Ishikawa (cell line): Measurements from ENCODE around the gene SIM2.

Source experiments
- CREB1 ChIP-seq: IDR thresholded peaks from 2 replicates; pipeline ENCODE4 v1.6.1; 2012; ENCODE audit warnings: low read depth
- TCF12 ChIP-seq: IDR thresholded peaks from 2 replicates; pipeline ENCODE4 v1.6.1; 2012; ENCODE audit warnings: low read depth
- TF ChIP-seq, protein P1 (sequence below): IDR thresholded peaks from 2 replicates; pipeline ENCODE4 v1.6.1; 2012

DNA sequence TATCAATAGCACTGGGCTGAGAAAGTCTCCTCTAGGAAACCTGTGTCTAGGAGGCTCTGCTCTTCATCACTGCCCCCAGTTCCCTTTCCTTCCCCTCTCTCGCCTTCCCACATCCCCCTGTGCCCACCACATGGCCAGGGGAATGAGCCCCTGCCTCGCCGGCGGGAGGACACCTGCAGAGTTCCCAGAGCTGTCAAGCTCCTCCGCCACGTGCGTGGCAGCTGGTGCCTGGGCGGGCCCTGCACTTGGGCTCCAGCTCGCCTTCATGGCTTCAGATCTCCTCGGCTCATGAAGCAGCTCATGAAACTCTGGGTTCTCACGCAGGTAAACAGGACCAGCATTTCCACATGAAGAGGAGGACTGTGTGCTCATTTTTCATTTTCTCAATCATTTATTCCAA, 62.8 kb downstream of the SIM2 start:
- no peak for TF ChIP-seq TCF12
- TF ChIP-seq, protein P1, sequence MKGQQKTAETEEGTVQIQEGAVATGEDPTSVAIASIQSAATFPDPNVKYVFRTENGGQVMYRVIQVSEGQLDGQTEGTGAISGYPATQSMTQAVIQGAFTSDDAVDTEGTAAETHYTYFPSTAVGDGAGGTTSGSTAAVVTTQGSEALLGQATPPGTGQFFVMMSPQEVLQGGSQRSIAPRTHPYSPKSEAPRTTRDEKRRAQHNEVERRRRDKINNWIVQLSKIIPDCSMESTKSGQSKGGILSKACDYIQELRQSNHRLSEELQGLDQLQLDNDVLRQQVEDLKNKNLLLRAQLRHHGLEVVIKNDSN: no peak
- TF ChIP-seq CREB1: no peak
